ENCODE measurements around the gene CMSS1.
"Not testable (repeated sequence)": the region's sequence is repeated elsewhere in the genome, so short reads cannot be mapped to it uniquely, and the experiment has no call there.

CMSS1 gene

GRCh38 chr3:99838755-99839154 lies 21.1 kb downstream of the CMSS1 start:
- no peak overlapping the region for H3K4me3 ChIP-seq (ENCODE audit: low read depth, low read length)
- TF ChIP-seq CTCF (IDR thresholded peaks at IDR 0.05; ENCODE audit: insufficient read depth, low read depth, low read length, missing control alignments), result no peak
- DNase-seq (ENCODE audit: low read depth), result no peak

- no peak overlapping the region for H3K4me3 ChIP-seq (ENCODE audit: low read depth, low read length)
- no peak for DNase-seq (ENCODE audit: low read depth)
- TF ChIP-seq CTCF (IDR thresholded peaks at IDR 0.05; ENCODE audit: insufficient read depth, low read depth, low read length, missing control alignments), result no peak
Measured at GRCh38 chr3:99839613-99840012, 22.0 kb downstream of the CMSS1 start.

GRCh38 chr3:99841949-99842348 lies 24.3 kb downstream of the CMSS1 start:
- not testable (repeated sequence) for H3K4me3 ChIP-seq (ENCODE audit: low read depth, low read length); DNase-seq (ENCODE audit: low read depth)

GRCh38 chr3:99842826-99843589 lies 25.3 kb downstream of the CMSS1 start:
- peak; percentile 37 for TF ChIP-seq CTCF (IDR thresholded peaks at IDR 0.05; ENCODE audit: insufficient read depth, low read depth, low read length, missing control alignments)
- peak; percentile 47 for DNase-seq (ENCODE audit: low read depth)
- no peak overlapping the region for H3K4me3 ChIP-seq (ENCODE audit: low read depth, low read length)

- TF ChIP-seq CTCF (IDR thresholded peaks at IDR 0.05; ENCODE audit: insufficient read depth, low read depth, low read length, missing control alignments), result no peak
- no peak for DNase-seq (ENCODE audit: low read depth)
Measured at GRCh38 chr3:99843590-99844258, 26.1 kb downstream of the CMSS1 start.

GRCh38 chr3:99845331-99845730 lies 27.7 kb downstream of the CMSS1 start:
- no peak for DNase-seq (ENCODE audit: low read depth)
- no peak overlapping the region for H3K4me3 ChIP-seq (ENCODE audit: low read depth, low read length)
- no peak for TF ChIP-seq CTCF (IDR thresholded peaks at IDR 0.05; ENCODE audit: insufficient read depth, low read depth, low read length, missing control alignments)

More at GRCh38 chr3:99843590-99844258, 26.1 kb downstream of the CMSS1 start:
- H3K4me3 ChIP-seq (ENCODE audit: low read depth, low read length), result no peak overlapping the region

- H3K4me3 ChIP-seq (ENCODE audit: low read depth, low read length), result no peak overlapping the region
- TF ChIP-seq CTCF (IDR thresholded peaks at IDR 0.05; ENCODE audit: insufficient read depth, low read depth, low read length, missing control alignments), result no peak
- no peak for DNase-seq (ENCODE audit: low read depth)
Measured at GRCh38 chr3:99845999-99846398, 28.3 kb downstream of the CMSS1 start.

All from GM12865 (cell line).